GM21423 (cell line): Measurements from ENCODE around the gene ADAM33.

Experiments
- ATAC-seq: cut with Tn5 transposase; IDR thresholded peaks from one replicate; pipeline ENCODE4 v1.9.1; 2021; ENCODE audit warnings: mild to moderate bottlenecking, moderate library complexity; ENCODE audit not compliant: unreplicated experiment

ADAM33 gene

GRCh38 chr20:3707508-3707899 is 25.7 kb upstream of the ADAM33 start:
- ATAC-seq: no peak

- ATAC-seq: no peak
Measured at GRCh38 chr20:3706774-3707507, 25.1 kb upstream of the ADAM33 start.

- no peak for ATAC-seq
Measured at GRCh38 chr20:3705970-3706739, 24.3 kb upstream of the ADAM33 start.

- no peak for ATAC-seq
Measured at GRCh38 chr20:3705491-3705969, 23.7 kb upstream of the ADAM33 start.

- no peak for ATAC-seq
Measured at GRCh38 chr20:3704087-3704486, 22.3 kb upstream of the ADAM33 start.

- ATAC-seq: no peak
Measured at GRCh38 chr20:3702611-3703391, 21.0 kb upstream of the ADAM33 start.

GRCh38 chr20:3701061-3701998 is 19.5 kb upstream of the ADAM33 start:
- no peak for ATAC-seq

- ATAC-seq: no peak
Measured at GRCh38 chr20:3699037-3699436, 17.2 kb upstream of the ADAM33 start.

GRCh38 chr20:3698591-3699001 is 16.8 kb upstream of the ADAM33 start:
- no peak for ATAC-seq

GRCh38 chr20:3697588-3698305 is 15.9 kb upstream of the ADAM33 start:
- ATAC-seq: no peak

GRCh38 chr20:3696745-3697587 is 15.2 kb upstream of the ADAM33 start:
- no peak for ATAC-seq

GRCh38 chr20:3696200-3696599 is 14.4 kb upstream of the ADAM33 start:
- no peak for ATAC-seq

- ATAC-seq: no peak
Measured at GRCh38 chr20:3694864-3695263, 13.1 kb upstream of the ADAM33 start.

GRCh38 chr20:3693376-3693775 is 11.6 kb upstream of the ADAM33 start:
- no peak for ATAC-seq

- ATAC-seq: no peak
Measured at GRCh38 chr20:3692706-3693294, 11.0 kb upstream of the ADAM33 start.

- no peak for ATAC-seq
Measured at GRCh38 chr20:3691897-3692296, 10.1 kb upstream of the ADAM33 start.

GRCh38 chr20:3691306-3691705 is 9.5 kb upstream of the ADAM33 start:
- ATAC-seq: no peak

GRCh38 chr20:3690413-3690812 is 8.6 kb upstream of the ADAM33 start:
- ATAC-seq: no peak
